Fibroblast of upper back skin (primary cell): ENCODE data around the gene SLC2A9.

Experiments used
- DNase-seq: peaks from one replicate; pipeline ENCODE4 v3.0.0-alpha.2; 2013

SLC2A9 gene

DNA sequence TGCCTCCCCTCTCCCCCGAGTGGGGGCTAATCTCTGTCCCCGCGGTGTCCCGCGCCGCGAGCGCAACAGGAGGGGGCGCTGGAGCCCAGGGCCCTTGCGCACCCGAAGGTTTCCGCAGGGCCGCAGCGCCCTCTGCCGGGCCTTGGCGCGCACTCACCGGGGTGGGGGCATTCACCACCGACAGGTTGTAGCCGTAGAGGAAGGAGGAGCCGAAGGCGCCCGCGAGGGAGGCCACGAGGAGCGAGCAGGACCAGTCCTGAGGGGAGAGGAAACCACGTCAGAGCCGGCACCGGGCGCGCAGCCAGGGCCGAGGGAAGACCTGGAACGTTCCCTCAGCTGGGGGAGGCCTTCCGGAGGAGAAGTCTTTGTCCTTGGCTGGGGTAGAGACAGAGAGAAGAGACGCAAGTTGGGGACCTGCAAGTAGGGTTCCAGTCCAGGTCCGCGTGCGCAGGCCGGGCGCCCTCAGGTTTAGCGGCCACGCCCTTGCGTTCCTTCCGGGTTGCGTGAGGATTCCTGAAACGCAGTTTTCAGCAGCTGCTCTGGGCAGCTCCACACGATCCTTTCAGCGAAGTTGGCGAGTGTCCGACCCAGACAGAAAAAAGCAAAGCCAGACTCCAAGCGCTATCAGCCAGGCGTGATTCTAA is 2.4 kb downstream of the SLC2A9 start:
- DNase-seq = peak; percentile 96

DNA sequence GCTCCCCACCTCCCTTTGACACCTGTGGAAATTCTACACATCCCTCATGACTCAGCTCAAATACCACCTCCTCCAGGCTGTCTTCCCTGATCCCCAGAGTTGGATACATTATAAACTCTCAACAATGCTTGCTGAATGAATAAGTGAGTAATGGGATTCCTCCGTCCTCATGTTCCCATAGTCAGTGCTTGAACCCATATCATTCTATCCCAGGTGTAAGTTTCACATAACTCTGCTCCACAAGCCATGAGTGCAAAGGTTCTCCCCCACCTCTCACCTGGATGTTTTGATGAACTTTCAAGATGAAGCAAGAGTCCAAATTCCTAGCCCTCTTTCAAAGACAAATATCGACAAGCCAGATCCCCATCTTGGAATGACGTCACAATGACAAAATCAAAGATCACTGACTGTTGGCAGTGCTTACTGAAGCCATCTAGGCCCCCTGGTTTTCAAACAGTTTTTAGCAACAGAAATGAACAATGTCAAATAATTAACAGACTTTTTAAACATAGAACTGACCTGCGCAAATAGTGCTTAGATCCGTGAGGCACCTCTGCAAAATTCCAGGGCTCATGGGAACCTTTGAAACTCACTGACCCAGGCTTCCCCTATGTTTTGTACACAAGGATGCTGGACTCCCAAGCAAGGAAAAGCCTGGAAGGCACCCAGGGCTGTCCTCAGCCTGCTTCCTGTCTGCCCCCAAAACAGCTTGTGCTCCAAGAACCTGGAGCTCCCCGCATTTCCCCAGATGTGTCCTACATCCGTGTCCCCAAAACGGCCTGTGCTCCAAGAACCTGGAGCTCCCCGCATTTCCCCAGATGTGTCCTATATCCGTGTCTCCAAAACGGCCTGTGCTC is 4.0 kb downstream of the SLC2A9 start:
- DNase-seq = no peak

DNA sequence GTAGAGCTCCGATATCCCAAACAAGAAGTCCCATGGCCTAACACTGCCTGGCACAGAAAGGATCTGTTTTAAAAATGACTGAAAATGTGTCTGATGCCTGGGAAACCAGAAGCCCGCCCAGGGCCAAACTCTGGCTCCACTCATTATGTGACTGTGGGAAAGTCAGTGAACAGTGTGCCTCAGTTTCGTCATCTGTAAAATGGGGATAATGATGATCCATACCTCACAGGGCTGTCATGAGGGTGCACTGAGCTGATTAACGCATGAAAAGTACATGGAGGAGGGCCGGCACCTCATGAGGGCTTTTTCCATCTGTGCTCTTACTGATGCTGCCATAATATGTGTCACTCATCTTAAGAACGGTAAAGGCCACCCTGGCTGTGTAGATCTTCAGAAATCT is 5.1 kb downstream of the SLC2A9 start:
- no peak for DNase-seq

DNA sequence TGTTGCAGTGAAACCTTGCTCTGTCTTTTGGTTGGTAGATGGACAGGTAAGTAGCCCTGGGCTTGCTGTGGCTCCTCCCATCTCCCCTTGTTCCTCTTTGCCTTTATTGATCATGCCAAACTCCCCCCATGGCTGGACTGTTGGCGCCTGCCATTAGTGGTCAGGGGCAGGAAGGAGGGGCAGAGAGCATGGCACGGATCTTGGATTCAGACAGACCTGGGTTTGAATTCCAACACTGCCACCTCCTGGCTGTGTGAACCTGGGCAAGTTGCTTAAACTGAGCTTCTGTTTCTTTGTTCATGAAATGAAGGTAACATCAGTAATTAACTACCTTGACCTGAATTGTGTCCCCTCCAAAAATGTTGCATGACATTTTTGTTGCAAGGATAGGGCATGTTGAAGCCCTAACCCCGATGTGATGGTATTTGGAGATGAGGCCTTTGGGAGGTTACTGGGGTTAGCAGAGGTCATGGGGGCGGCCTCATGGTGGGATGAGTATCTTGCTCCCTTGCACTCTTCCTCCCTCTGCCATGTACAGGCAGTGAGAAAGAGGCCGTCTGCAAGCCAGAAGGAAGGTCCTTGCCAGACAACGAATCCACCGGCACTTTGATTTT is 6.0 kb downstream of the SLC2A9 start:
- no peak for DNase-seq

DNA sequence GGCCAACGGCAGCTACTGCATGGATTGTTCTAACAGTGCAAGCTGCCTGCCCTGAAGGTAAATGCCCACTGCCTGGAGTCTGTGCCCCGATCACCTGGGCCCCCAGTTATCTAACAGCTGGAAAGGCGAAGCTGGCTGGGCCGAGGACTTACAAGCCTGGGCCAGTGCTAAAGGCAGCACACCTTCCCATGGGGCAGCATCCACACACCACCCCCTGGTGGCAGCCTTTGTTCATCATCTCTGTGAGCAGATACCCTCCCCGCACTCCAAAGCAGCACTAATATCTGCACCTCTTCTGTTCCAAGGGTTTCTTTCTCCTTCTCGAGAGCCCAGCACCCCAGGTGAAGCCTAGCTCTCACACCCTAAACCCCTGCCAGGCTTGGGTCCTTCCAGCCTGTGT is 7.6 kb downstream of the SLC2A9 start:
- no peak for DNase-seq

DNA sequence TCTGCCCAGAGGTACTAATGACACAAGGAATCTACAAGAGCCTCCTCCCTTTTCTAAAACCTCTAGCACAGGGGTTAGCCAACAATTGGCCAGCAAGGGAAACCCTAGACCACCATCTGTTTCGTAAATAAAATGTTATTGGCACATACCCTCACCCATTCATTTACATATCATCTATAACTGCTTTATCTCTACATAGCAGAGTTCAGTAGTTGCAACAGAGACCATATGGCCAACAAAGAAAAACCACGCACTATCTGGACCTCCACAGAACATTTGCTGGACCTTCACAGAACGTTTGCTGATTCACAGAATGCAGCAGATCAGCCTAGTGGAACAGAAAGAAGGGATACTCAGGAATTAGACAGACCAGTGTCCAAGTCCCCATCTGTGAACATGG is 9.4 kb downstream of the SLC2A9 start:
- DNase-seq = no peak

DNA sequence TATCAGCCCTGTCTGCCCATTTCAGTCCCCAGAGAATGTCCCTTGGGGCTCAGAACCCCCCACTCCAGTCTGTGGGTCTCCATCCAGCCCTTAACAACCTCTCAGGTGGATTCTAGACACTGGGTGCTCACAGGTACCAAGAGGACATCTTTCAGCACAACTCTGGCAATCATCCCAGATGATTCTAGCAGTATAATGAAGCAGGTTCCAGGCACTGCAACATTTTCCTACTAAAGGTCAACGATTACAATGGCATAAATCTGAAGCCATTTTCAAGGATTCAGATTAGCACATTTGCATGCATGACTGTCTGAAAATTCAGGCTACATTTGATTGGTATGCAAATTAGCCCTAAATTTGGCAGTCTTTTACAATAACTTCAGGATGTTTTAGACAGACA is 10.0 kb downstream of the SLC2A9 start:
- DNase-seq = no peak

DNA sequence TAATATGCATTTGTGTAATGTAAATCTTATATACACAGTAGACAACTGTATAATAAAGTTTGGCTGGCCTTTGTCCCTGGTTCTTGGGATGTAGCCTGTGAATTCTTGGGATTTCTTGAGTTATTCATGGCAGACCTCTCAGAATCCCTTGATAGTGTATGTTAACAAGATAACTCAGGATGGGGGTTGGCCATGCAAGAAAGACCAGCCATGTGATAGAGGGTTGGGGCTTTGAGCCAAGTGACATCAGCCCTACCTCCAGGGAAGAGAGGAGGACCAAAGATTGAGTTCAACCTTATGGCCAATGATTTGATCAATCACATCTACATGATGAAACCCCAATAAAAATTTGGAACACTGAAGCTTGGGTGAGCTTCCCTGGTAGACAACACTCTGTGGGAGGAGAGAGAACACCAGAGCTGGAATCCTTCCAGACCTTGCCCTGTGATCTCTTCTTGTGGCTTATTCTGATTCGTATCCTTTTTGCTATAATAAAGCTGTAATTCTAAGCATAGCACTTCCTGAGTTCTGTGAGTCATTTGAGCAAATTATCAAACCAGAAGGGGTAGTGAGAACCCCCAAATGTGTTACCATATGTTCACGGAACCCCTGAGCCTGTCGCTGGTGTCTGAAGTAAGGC is 11.3 kb downstream of the SLC2A9 start:
- DNase-seq = no peak

DNA sequence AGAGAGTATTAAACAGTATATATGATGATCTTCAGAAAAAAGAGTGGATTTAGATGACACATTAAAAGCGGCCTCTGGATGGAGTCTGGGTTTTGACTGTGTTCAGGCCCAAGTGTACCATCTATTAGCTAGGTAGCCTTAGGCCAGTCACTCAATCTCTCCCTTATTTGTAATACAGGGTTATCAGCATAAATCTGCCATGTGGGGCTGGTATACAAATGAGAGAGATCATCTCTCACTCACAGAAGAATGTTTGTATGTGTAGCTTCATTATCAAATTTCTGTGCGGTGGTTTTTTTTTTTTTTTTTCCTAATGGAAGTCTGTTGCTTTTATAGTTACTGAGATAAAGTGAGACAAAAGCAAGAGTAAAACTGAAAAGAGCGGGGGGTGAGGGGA is 12.7 kb downstream of the SLC2A9 start:
- no peak for DNase-seq

DNA sequence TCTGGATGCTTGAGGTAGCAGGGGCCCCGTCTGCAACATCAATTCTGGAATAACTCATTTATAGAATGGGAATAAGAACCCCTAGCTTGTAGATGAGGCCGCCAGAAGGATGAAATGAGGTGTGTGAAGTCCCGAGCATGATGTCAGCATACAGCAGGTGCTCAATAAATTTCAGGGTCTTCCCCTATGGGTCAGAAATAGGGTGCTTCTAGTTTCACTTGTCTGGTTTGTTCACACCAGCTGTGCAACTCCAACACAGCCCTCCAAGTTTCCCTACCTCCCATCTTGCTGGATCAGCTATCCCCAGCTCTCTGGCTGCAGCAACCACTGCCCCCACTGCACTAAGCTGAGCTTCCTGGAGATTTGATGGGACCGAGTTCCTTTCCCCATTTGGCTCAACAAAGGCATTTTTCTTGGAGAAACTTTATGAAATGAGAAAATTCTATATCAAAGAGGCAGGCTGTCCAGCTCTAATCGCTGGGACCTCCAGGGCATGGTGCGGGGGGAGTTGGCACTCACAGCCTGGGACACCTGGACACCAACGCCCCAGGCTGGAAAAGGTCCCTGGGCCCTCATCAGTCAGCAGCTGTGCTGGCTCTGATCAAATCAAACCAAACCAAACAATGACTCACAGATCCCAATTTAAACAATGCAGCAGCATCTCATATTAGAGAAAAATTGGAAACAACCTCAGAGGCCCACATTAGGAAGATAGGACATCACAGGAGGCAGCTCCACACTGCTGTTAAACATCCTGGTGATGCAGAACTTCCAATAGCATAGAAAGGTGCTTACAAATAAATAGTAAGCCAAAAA is 13.3 kb downstream of the SLC2A9 start:
- peak; percentile 47 for DNase-seq

DNA sequence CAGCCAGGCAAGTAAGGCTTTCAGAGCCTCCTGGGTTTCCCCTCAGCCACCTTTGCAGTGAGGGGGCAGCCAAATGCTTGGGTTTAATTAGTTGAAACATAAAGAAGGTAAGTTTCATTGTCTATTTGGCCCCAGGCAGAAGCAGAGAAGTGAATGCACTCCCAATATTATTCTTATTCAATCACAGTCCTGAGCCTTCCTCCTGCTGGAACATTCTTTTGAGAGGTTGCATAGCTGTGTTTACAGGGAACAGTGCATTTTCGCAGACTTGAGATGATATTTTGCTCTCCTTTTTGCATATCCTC is 13.9 kb downstream of the SLC2A9 start:
- no peak for DNase-seq

DNA sequence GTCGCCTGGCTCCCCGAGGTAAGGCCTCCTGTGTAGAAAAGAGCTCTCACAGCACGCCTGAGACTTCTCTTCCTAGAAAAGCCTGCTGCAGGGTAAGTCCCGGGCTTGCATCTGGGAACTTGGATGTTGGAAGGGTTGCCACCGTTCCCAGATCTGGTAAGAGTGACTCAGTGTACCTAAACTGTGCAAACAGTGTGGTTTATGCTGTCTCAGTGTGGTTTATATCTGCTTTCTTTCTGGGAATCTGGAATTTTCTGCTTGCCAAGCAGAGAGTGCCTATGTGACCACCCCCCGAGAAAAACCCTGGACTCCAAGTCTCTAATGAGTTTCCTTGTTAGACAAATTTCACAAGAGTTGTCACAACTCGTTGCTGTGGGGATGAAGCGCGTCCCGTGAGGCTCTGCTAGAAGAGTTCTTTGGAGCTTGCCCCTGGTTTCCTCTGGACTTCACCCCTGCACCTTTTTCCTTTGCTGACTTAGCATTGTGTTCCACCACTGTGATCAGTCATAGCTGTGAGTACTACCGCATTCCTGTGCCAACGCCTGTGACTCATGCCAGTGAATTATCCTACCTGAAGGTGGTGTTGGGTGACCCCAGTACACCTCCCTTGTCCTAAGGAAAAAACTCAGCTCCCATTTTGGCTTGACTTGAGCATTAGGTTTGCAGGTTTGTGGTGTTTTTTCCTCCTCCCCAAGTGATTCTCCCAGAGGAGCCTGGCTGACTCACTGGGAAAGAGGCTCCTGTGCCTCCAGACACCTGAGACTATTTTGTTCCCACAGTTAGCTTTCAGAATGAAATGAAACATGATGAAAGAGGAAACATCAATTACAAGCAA is 14.5 kb downstream of the SLC2A9 start:
- no peak for DNase-seq

DNA sequence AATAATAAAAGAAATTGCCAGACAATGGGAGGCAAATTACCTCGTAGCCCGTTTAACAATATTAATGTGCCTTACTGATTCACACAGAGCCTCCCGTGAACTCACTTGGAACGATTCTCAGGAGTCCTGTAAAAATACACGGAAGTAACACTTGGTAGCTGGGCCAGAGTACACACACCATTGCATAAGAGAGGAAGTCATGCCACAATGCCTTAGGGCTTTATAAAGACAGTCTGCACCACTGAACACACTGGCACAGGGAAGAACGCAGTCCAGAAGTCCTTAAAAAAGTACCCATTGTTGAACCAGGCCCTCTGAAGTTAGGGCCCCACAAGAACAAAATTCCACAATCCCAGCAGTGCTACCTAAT is 15.1 kb downstream of the SLC2A9 start:
- peak; percentile 21 for DNase-seq

DNA sequence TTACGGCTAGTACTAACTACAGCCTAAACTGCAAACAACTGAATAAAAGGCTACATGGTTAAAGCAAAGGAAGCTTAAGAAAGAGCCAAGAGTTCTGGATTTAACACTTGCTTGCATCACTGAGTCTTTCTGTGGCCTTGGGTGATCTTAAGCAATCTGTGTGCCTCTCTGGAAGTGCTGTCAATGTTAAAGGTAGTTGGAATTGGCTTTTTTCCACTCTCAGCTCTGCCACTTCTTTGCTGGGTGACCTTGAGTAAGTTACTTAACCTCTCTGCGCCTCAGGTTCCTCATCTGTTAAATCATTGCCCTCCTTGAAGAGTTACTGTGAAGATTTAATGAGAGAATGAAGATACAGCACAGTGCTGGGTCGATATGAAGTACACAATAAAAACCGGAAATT is 15.7 kb downstream of the SLC2A9 start:
- DNase-seq = no peak

DNA sequence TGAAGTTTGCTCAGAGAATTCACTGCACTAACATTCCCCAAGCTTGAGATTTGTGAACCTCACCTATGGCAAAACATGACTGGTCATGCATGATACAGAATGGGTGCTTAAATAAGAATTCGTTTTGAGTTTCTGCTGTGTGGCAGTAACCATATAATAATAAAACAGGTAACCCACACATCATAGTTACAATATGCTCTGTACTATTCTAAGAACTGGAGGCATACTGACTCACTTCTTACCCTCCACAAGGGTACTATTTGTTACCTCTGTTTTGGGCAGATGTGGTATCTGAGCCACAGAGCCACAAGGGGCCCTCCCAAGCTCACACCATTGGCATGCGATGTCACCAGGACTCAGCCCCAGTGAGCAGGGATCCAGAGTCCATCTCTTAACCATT is 17.6 kb downstream of the SLC2A9 start:
- no peak for DNase-seq

DNA sequence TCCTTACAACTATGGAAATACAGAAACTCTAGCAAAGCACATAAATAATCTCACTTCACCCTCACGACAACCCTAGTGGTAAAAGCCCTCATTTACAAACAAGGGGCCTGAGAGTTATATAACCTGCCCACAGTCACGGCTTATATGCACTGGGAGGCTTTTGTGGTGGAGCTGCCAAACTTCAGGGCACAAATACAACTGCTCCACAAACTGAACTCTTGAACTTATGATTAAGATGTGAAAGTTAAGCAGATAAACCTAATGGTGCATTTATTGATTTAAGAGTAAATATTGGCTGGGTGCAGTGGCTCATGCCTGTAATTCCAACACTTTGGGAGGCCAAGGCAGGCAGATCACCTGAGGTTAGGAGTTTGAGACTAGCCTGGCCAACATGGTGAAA is 19.0 kb downstream of the SLC2A9 start:
- DNase-seq = no peak

DNA sequence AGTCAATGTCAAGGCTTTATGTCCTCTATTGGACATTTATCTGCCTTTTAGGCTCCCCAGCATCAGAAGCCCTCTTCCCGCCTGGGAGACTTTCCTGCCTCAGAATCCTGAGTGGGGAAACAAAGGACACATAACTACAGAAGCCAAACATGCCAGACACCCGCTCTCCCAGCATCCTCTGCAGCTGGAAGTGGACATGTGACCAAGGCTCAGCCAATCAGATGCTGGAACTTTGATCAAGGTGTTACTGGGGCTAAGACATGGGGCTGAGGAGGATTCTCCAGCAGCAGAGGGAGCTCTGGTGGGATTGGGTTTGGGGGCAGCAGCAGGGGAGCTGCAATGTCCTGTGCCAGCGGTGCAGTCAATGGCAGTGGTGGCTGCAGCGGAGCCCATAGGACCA is 19.5 kb downstream of the SLC2A9 start:
- DNase-seq = no peak

DNA sequence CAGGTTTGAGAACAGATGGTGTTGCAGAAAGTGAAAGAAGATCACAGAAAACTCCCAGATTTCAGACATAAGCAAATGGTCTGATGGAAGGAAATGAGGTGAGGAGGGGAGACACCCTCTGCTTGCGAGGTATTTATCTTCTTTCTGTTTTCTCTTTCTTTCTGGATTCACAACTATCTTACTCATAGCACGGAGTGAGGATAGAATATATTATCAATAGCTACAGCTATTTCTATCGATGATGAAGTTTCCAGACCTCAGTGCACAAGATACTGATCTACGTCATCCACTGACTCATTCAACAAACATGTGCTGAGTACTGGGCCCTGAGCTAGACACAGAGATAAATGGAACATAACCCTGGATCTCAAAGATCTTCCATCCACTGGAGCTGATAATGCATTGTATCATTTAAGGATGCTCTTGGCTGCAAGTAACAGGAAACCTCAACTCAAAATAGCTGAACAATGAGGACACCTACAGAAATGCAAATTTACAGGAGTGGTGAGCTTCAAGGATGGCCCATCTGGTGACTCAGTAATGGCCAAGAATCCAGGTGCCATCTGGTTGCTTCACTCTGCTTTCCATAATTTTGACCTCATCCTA is 21.2 kb downstream of the SLC2A9 start:
- peak; percentile 39 for DNase-seq

DNA sequence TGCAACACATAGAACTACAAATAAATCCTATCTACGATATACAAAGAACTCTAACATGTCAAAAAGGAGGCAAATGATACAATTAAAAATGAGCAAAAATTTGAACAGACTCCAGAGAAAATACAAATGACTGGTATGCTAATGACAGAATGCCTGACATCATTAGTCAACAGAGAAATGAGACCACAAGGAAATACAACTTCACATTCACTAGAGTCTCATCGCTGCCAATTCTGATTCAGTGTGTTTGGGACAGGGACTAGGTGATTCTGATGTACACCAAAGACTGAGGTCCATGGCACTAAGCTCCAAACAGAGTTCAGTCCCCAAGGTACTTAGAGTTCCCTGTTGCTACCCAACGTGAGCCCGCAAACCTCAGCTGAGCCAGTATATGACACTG is 23.4 kb downstream of the SLC2A9 start:
- DNase-seq = no peak

DNA sequence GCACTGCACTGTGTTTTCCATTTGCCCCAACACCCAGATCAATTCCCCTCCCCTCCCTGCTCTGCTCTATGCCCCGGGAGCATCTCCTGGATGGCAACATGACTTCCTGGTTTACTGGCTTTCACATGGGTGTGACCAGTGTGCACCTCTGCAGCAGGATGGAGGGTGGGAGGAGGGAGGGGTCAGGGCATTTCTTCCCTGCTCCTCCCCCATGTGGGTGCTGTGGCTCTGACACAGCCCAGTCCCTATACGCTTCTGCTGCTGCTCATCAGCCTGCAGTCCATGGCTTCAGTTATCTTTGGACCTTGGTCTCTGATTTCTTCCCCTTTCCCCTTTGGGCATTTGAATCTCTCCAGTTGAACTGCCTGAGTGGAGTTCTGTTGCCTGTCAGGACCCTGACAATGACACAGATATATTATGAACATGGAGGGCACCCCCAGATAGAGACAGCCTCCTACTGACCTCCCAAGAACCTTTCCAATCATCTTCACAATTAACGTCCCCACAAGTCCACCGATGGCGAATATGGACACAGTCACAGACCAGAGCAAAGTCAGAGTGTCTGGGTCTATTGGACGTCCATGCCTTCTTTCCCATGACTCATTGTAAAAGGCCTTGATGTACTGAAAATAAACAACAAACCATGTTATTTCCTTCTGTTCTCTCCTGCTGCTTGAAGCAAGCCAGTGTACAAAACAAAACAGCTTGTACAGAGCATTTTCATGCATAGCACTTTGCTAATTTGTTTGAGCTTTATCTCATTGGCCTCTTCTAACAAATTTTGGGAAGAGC is 24.8 kb downstream of the SLC2A9 start:
- no peak for DNase-seq
